Naive thymus-derived CD8-positive, alpha-beta T cell (primary cell): ENCODE results near the gene THPO. TPM values are rescaled to one million over a fixed set of nuclear protein-coding genes. Genes with fewer than 3 reads are reported as not detected.
A peak's percentile ranks its signal among the peaks of the same experiment; 100 is the strongest.

Source experiments
- ATAC-seq, 2 donors: fragments of 150-1000 bp; cut with Tn5 transposase in 1 of 2; sonication (Bioruptor Pico), chemical (Tn5 transposase) in 1 of 2; 1 replicate in 1 of 2; 2 replicates in 1 of 2; pipeline ENCODE4 v1.10.0; 2021; ENCODE audit warnings: mild to moderate bottlenecking in 2 of 2, moderate library complexity in 2 of 2
- POLR2A ChIA-PET: fragments of 350-600 bp; sonication (Branson Sonifier 250); formaldehyde crosslinking; loops from one replicate; lab custom pipeline; 2021; ENCODE audit warnings: antibody characterized with exemption; lab: Charles Lee
- DNase-seq, 10 donors: peaks; one replicate each; pipeline versions ENCODE4 v3.0.0 to v3.0.0-alpha.2; 2020 to 2022
- H3K27ac Mint-ChIP-seq, 10 donors: one replicate each; pipeline ENCODE4 v1.8.0; 2020 to 2022; ENCODE audit warnings: mild to moderate bottlenecking in 10 of 10, mixed read lengths in 10 of 10, moderate library complexity in 4 of 10, inconsistent platforms in 1 of 10
- H3K27me3 Mint-ChIP-seq, 5 donors: one replicate each; pipeline ENCODE4 v1.8.0; 2021 to 2022; ENCODE audit warnings: mixed read lengths in 5 of 5
- H3K36me3 Mint-ChIP-seq, 3 donors: one replicate each; pipeline ENCODE4 v1.8.0; 2020 to 2022; ENCODE audit warnings: mixed read lengths in 3 of 3, mild to moderate bottlenecking in 2 of 3, inconsistent platforms in 1 of 3
- H3K4me1 Mint-ChIP-seq, 4 donors: one replicate each; pipeline ENCODE4 v1.8.0; 2021 to 2022; ENCODE audit warnings: mixed read lengths in 4 of 4
- H3K4me3 Mint-ChIP-seq, 10 donors: one replicate each; pipeline ENCODE4 v1.8.0; 2020 to 2022; ENCODE audit warnings: mild to moderate bottlenecking in 10 of 10, mixed read lengths in 10 of 10, moderate library complexity in 6 of 10, inconsistent platforms in 1 of 10
- H3K9me3 Mint-ChIP-seq, 9 donors: one replicate each; pipeline ENCODE4 v1.8.0; 2020 to 2022; ENCODE audit warnings: mixed read lengths in 9 of 9, mild to moderate bottlenecking in 3 of 9, inconsistent platforms in 1 of 9, moderate library complexity in 1 of 9
- polyA plus RNA-seq, 3 donors: library from polyadenylated mRNA; unstranded; fragments of 300-500 nt; fragmentation: Illumina TruSeq; gene quantifications; one replicate each; pipeline ENCODE4 v1.2.3, GENCODE V29; 2021
- total RNA-seq, 8 experiments: library from RNA in 2 of 8; stranded (reverse) in 2 of 8; gene quantifications; one replicate each; pipeline ENCODE4 v1.2.3 and lab custom pipeline; 2021 to 2026

The THPO gene
- total and polyA plus RNA-seq, 5 experiments from 2014 or later = not detected

- POLR2A ChIA-PET = no interaction called here
- peaks cover 7 to 22% (median 12%) of the 10 kb centered on the region in 4 donors for H3K4me1 Mint-ChIP-seq
- H3K36me3 Mint-ChIP-seq = peaks cover 0 to 4% (median 0%) of the 10 kb centered on the region in 3 donors
- peak overlapping the region in 4 of 10 donors; percentile 18 to 82 (median 26) for H3K4me3 Mint-ChIP-seq
- no peak for DNase-seq
- peak overlapping the region in 1 of 10 donors; percentile 25 for H3K27ac Mint-ChIP-seq
- H3K27me3 Mint-ChIP-seq = peaks cover 26 to 80% (median 42%) of the 10 kb centered on the region in 5 donors
- no peak for ATAC-seq
- no peaks in the 10 kb centered on the region for H3K9me3 Mint-ChIP-seq
Observed at GRCh38 chr3:184382326-184383032, 4.5 kb upstream of the THPO start.

- POLR2A ChIA-PET = interaction anchor here (1.2 kb wide), 1 partner anchor 17 kb away, joined by 6 read pairs; no protein-coding TSS in a partner anchor
- DNase-seq (peak in 1 of 10 donors; percentile 18), ATAC-seq (peak; percentile 43 to 45)
- H3K27me3 Mint-ChIP-seq = peaks cover 29 to 84% (median 42%) of the 10 kb centered on the region in 5 donors
- H3K9me3 Mint-ChIP-seq = no peaks in the 10 kb centered on the region
- H3K27ac Mint-ChIP-seq = no peak overlapping the region
- peak overlapping the region; percentile 65 to 84 (median 80) for H3K4me3 Mint-ChIP-seq
- H3K36me3 Mint-ChIP-seq = peaks cover 0 to 4% (median 0%) of the 10 kb centered on the region in 3 donors
- peaks cover 7 to 25% (median 13%) of the 10 kb centered on the region in 4 donors for H3K4me1 Mint-ChIP-seq
Observed at GRCh38 chr3:184381261-184382224, 3.5 kb upstream of the THPO start.

GRCh38 chr3:184380627-184381260 is 2.7 kb upstream of the THPO start:
- Mint-ChIP-seq H3K4me1 (peaks cover 7 to 25% (median 13%) of the 10 kb centered on the region in 4 donors), H3K27me3 (peaks cover 27 to 81% (median 46%) of the 10 kb centered on the region in 5 donors), H3K27ac (peak overlapping the region in 1 of 10 donors; percentile 5), H3K4me3 (peak overlapping the region; percentile 66 to 86 (median 80)), H3K36me3 (peaks cover 0 to 4% (median 0%) of the 10 kb centered on the region in 3 donors), H3K9me3 (no peaks in the 10 kb centered on the region)
- DNase-seq = peak in 3 of 10 donors; percentile 6 to 26 (median 24)
- peak; percentile 69 to 71 for ATAC-seq
- POLR2A ChIA-PET = interaction anchor here (1.2 kb wide), 1 partner anchor 17 kb away, joined by 6 read pairs; no protein-coding TSS in a partner anchor

- no peaks in the 10 kb centered on the region for H3K9me3 Mint-ChIP-seq
- POLR2A ChIA-PET = interaction anchor here (1.2 kb wide), 1 partner anchor 16 kb away, joined by 6 read pairs; no protein-coding TSS in a partner anchor
Observed at GRCh38 chr3:184380185-184380626, 2.2 kb upstream of the THPO start.

GRCh38 chr3:184379358-184380184 is 1.6 kb upstream of the THPO start, which contains the start of gene CHRD:
Gene CHRD (plus strand): TSS chr3:184380054. CDS start chr3:184380319, 265 bp downstream.
- Mint-ChIP-seq H3K4me1 (peaks cover 7 to 25% (median 13%) of the 10 kb centered on the region in 4 donors), H3K36me3 (peaks cover 0 to 4% (median 0%) of the 10 kb centered on the region in 3 donors), H3K9me3 (no peaks in the 10 kb centered on the region), H3K27ac (peak within 1 kb of the TSS in 3 of 10 donors; percentile 40 to 58 (median 42)), H3K4me3 (peak within 1 kb of the TSS; percentile 66 to 86 (median 80)), H3K27me3 (peaks cover 23 to 71% (median 44%) of the 10 kb centered on the region in 5 donors)
- DNase-seq = no peak
- POLR2A ChIA-PET = interaction anchor here (1.1 kb wide), 1 partner anchor 16 kb away, joined by 3 read pairs; no protein-coding TSS in a partner anchor
- ATAC-seq = peak in 1 of 2 donors; percentile 12

More at GRCh38 chr3:184380185-184380626, 2.2 kb upstream of the THPO start:
- no peak overlapping the region for H3K27ac Mint-ChIP-seq
- H3K4me1 Mint-ChIP-seq = peaks cover 7 to 25% (median 13%) of the 10 kb centered on the region in 4 donors
- H3K27me3 Mint-ChIP-seq = peaks cover 27 to 77% (median 46%) of the 10 kb centered on the region in 5 donors
- peak overlapping the region in 1 of 10 donors; percentile 70 for H3K4me3 Mint-ChIP-seq
- H3K36me3 Mint-ChIP-seq = peaks cover 0 to 4% (median 0%) of the 10 kb centered on the region in 3 donors
- peak; percentile 37 to 54 for ATAC-seq
- peak in 2 of 10 donors; percentile 10 for DNase-seq

- H3K4me3 Mint-ChIP-seq = peak overlapping the region; percentile 53 to 81 (median 72)
- POLR2A ChIA-PET = interaction anchor here (1.1 kb wide), 1 partner anchor 15 kb away, joined by 3 read pairs; no protein-coding TSS in a partner anchor
- H3K27me3 Mint-ChIP-seq = peaks cover 20 to 63% (median 41%) of the 10 kb centered on the region in 5 donors
- ATAC-seq (no peak), DNase-seq (no peak)
- H3K9me3 Mint-ChIP-seq = no peaks in the 10 kb centered on the region
- peaks cover 7 to 25% (median 13%) of the 10 kb centered on the region in 4 donors for H3K4me1 Mint-ChIP-seq
- peaks cover 0 to 4% (median 0%) of the 10 kb centered on the region in 3 donors for H3K36me3 Mint-ChIP-seq
- H3K27ac Mint-ChIP-seq = peak overlapping the region in 3 of 10 donors; percentile 40 to 58 (median 42)
Observed at GRCh38 chr3:184378651-184379357, 797 bp upstream of the THPO start.

- Mint-ChIP-seq H3K4me1 (peaks cover 5 to 25% (median 13%) of the 10 kb centered on the region in 4 donors), H3K27ac (no peak overlapping the region), H3K9me3 (no peaks in the 10 kb centered on the region), H3K36me3 (peaks cover 0 to 4% (median 0%) of the 10 kb centered on the region in 3 donors), H3K4me3 (peak overlapping the region in 1 of 10 donors; percentile 24), H3K27me3 (peaks cover 20 to 49% (median 38%) of the 10 kb centered on the region in 5 donors)
- DNase-seq (no peak), ATAC-seq (no peak)
- POLR2A ChIA-PET = interaction anchor here (0.7 kb wide), 1 partner anchor 18 kb away, joined by 3 read pairs; no protein-coding TSS in a partner anchor
Observed at GRCh38 chr3:184377374-184377773, 633 bp downstream of the THPO start.

GRCh38 chr3:184375747-184376461 is 2.1 kb downstream of the THPO start:
- no peak overlapping the region for H3K4me3 Mint-ChIP-seq
- POLR2A ChIA-PET = no interaction called here
- H3K27ac Mint-ChIP-seq = peak overlapping the region in 2 of 10 donors; percentile 53 to 57
- peaks cover 20 to 36% (median 34%) of the 10 kb centered on the region in 5 donors for H3K27me3 Mint-ChIP-seq
- DNase-seq = no peak
- H3K9me3 Mint-ChIP-seq = no peaks in the 10 kb centered on the region
- H3K4me1 Mint-ChIP-seq = peaks cover 10 to 26% (median 15%) of the 10 kb centered on the region in 4 donors
- peaks cover 0 to 4% (median 0%) of the 10 kb centered on the region in 3 donors for H3K36me3 Mint-ChIP-seq
- ATAC-seq = no peak

GRCh38 chr3:184373422-184373821 is 4.6 kb downstream of the THPO start:
- H3K27ac Mint-ChIP-seq = no peak overlapping the region
- H3K9me3 Mint-ChIP-seq = no peaks in the 10 kb centered on the region
- peaks cover 5 to 16% (median 12%) of the 10 kb centered on the region in 4 donors for H3K4me1 Mint-ChIP-seq
- POLR2A ChIA-PET = interaction anchor here (1.0 kb wide), 1 partner anchor 193 kb away, joined by 3 read pairs; no protein-coding TSS in a partner anchor
- H3K36me3 Mint-ChIP-seq = peaks cover 0 to 15% (median 0%) of the 10 kb centered on the region in 3 donors
- H3K4me3 Mint-ChIP-seq = no peak overlapping the region
- ATAC-seq (no peak), DNase-seq (no peak)
- H3K27me3 Mint-ChIP-seq = peaks cover 8 to 24% (median 19%) of the 10 kb centered on the region in 5 donors
